Mesendoderm (in vitro differentiated cells): ENCODE results near the gene CKAP4.

Experiments
- DNase-seq: peaks from one replicate; pipeline ENCODE4 v3.0.0; 2013
- H2AK5ac ChIP-seq: 2 replicates; pipeline ENCODE4 v1.6.1; 2013; ENCODE audit warnings: low read length, inconsistent platforms
- H2BK120ac ChIP-seq: 2 replicates; pipeline ENCODE4 v1.6.1; 2013; ENCODE audit warnings: low read depth, mild to moderate bottlenecking, low read length, moderate library complexity, mixed read lengths
- H2BK15ac ChIP-seq: replicated peaks from 2 replicates; pipeline ENCODE4 v1.6.1; 2013; ENCODE audit warnings: low read depth, mild to moderate bottlenecking, moderate library complexity
- H2BK5ac ChIP-seq: 2 replicates; pipeline ENCODE4 v1.6.1; 2013; ENCODE audit warnings: low read length, inconsistent platforms
- H3K18ac ChIP-seq: 2 replicates; pipeline ENCODE4 v1.6.1; 2013; ENCODE audit warnings: mild to moderate bottlenecking, low read length, mixed read lengths
- H3K23ac ChIP-seq: one replicate; pipeline ENCODE4 v1.6.1; 2013; ENCODE audit warnings: low read length
- H3K27ac ChIP-seq: 2 replicates; pipeline ENCODE4 v1.5.1; 2013; ENCODE audit warnings: low read depth, mild to moderate bottlenecking, inconsistent platforms, low read length, moderate library complexity
- H3K27me3 ChIP-seq: 2 replicates; pipeline ENCODE4 v1.6.1; 2013; ENCODE audit warnings: low read length, control low read depth, mild to moderate bottlenecking, inconsistent platforms; ENCODE audit not compliant: insufficient read depth, poor library complexity
- H3K36me3 ChIP-seq: 2 replicates; pipeline ENCODE4 v1.6.1; 2013; ENCODE audit warnings: low read length, inconsistent platforms; ENCODE audit not compliant: control insufficient read depth, insufficient read depth
- H3K4ac ChIP-seq: one replicate; pipeline ENCODE4 v1.6.1; 2013; ENCODE audit warnings: low read depth, mild to moderate bottlenecking, low read length, moderate library complexity
- H3K4me1 ChIP-seq: 2 replicates; pipeline ENCODE4 v1.6.1; 2013; ENCODE audit warnings: low read depth, low read length, inconsistent platforms; ENCODE audit not compliant: control insufficient read depth
- H3K4me2 ChIP-seq: 2 replicates; pipeline ENCODE4 v1.6.1; 2013; ENCODE audit warnings: low read length
- H3K4me3 ChIP-seq: 2 replicates; pipeline ENCODE4 v1.5.1; 2013; ENCODE audit warnings: mild to moderate bottlenecking, low read length
- H3K56ac ChIP-seq: one replicate; pipeline ENCODE4 v1.6.1; 2013; ENCODE audit warnings: low read length
- H3K79me1 ChIP-seq: 2 replicates; pipeline ENCODE4 v1.6.1; 2013; ENCODE audit warnings: low read length, inconsistent platforms
- H3K79me2 ChIP-seq: 2 replicates; pipeline ENCODE4 v1.6.1; 2013; ENCODE audit warnings: mild to moderate bottlenecking, low read length; ENCODE audit not compliant: control insufficient read depth, insufficient read depth
- H3K9ac ChIP-seq: 2 replicates; pipeline ENCODE4 v1.6.1; 2013; ENCODE audit warnings: low read length, inconsistent platforms
- H4K5ac ChIP-seq: one replicate; pipeline ENCODE4 v1.6.1; 2013; ENCODE audit warnings: low read length
- H4K8ac ChIP-seq: one replicate; pipeline ENCODE4 v1.6.1; 2013; ENCODE audit warnings: low read depth, mild to moderate bottlenecking, control low read depth, low read length, moderate library complexity
- WGBS: extraction: QIAGEN DNeasy Blood & Tissue Kit; methylation state at CpG from one replicate; pipeline ENCODE4 v1.1.7; 2013; ENCODE audit warnings: low lambda C conversion rate, missing lambda C conversion rate; ENCODE audit not compliant: insufficient coverage; ENCODE audit errors: extremely low coverage; 5-methylcytosine and 5-hydroxymethylcytosine counted together

The CKAP4 gene

GRCh38 chr12:106193394-106194215 lies 54.2 kb downstream of the CKAP4 start:
- Histone ChIP-seq H3K18ac (no peak overlapping the region), H3K4me3 (no peak overlapping the region), H2AK5ac (no peak overlapping the region), H3K9ac (no peak overlapping the region), H3K4ac (no peak overlapping the region), H4K5ac (no peak overlapping the region), H3K79me2 (no peaks in the 10 kb centered on the region), H3K27me3 (no peaks in the 10 kb centered on the region), H3K23ac (no peak overlapping the region), H2BK15ac (no peak overlapping the region), H3K36me3 (no peaks in the 10 kb centered on the region), H3K56ac (no peak overlapping the region), H3K4me1 (no peaks in the 10 kb centered on the region), H3K79me1 (no peaks in the 10 kb centered on the region), H3K4me2 (no peak overlapping the region), H4K8ac (no peak overlapping the region), H3K27ac (no peak overlapping the region), H2BK5ac (no peak overlapping the region), H2BK120ac (no peak overlapping the region)
- whole genome bisulfite sequencing = no CpG with 5 or more reads among the region's 10 CpGs
- no peak for DNase-seq

- no peak for DNase-seq
Observed at GRCh38 chr12:106192659-106193393, 55.0 kb downstream of the CKAP4 start.

GRCh38 chr12:106190581-106190980 lies 57.2 kb downstream of the CKAP4 start:
- H4K5ac ChIP-seq = no peak overlapping the region
- WGBS = no CpG with 5 or more reads among the region's 3 CpGs
- no peaks in the 10 kb centered on the region for H3K79me1 ChIP-seq
- H2BK120ac ChIP-seq = no peak overlapping the region
- no peak overlapping the region for H3K23ac ChIP-seq
- no peak overlapping the region for H3K4ac ChIP-seq
- no peaks in the 10 kb centered on the region for H3K79me2 ChIP-seq
- no peaks in the 10 kb centered on the region for H3K36me3 ChIP-seq
- H4K8ac ChIP-seq = no peak overlapping the region
- H3K27ac ChIP-seq = no peak overlapping the region
- peaks cover 3% of the 10 kb centered on the region for H3K4me1 ChIP-seq
- no peak overlapping the region for H3K4me2 ChIP-seq
- no peak overlapping the region for H3K56ac ChIP-seq
- no peak overlapping the region for H2BK15ac ChIP-seq
- no peak for DNase-seq
- no peak overlapping the region for H3K18ac ChIP-seq
- H3K4me3 ChIP-seq = no peak overlapping the region
- no peak overlapping the region for H2AK5ac ChIP-seq
- H3K27me3 ChIP-seq = no peaks in the 10 kb centered on the region
- H2BK5ac ChIP-seq = no peak overlapping the region
- H3K9ac ChIP-seq = no peak overlapping the region

More at GRCh38 chr12:106192659-106193393, 55.0 kb downstream of the CKAP4 start:
- Histone ChIP-seq H4K5ac (no peak overlapping the region), H3K18ac (no peak overlapping the region), H2BK120ac (no peak overlapping the region), H2BK5ac (no peak overlapping the region), H2BK15ac (no peak overlapping the region), H3K79me2 (no peaks in the 10 kb centered on the region), H3K27me3 (no peaks in the 10 kb centered on the region), H3K36me3 (no peaks in the 10 kb centered on the region), H3K23ac (no peak overlapping the region), H3K79me1 (no peaks in the 10 kb centered on the region), H3K9ac (no peak overlapping the region), H3K27ac (no peak overlapping the region), H3K4ac (no peak overlapping the region), H3K4me3 (no peak overlapping the region), H4K8ac (no peak overlapping the region), H2AK5ac (no peak overlapping the region), H3K4me1 (peaks cover 3% of the 10 kb centered on the region), H3K56ac (no peak overlapping the region), H3K4me2 (no peak overlapping the region)
- WGBS = no CpG with 5 or more reads among the region's 4 CpGs

- Histone ChIP-seq H3K9ac (no peak overlapping the region), H3K79me1 (no peaks in the 10 kb centered on the region), H3K56ac (no peak overlapping the region), H3K4ac (no peak overlapping the region), H3K4me1 (peaks cover 3% of the 10 kb centered on the region), H2BK15ac (no peak overlapping the region), H2BK5ac (no peak overlapping the region), H4K8ac (no peak overlapping the region), H2BK120ac (no peak overlapping the region), H3K4me2 (no peak overlapping the region), H3K79me2 (no peaks in the 10 kb centered on the region), H3K18ac (no peak overlapping the region), H4K5ac (no peak overlapping the region), H3K27ac (no peak overlapping the region), H3K23ac (no peak overlapping the region), H3K36me3 (no peaks in the 10 kb centered on the region), H2AK5ac (no peak overlapping the region), H3K27me3 (no peaks in the 10 kb centered on the region), H3K4me3 (no peak overlapping the region)
- WGBS = no CpG with 5 or more reads among the region's 4 CpGs
- peak; percentile 27 for DNase-seq
Observed at GRCh38 chr12:106189341-106189740, 58.5 kb downstream of the CKAP4 start.

- H3K27ac ChIP-seq = no peak overlapping the region
Observed at GRCh38 chr12:106188256-106188655, 59.6 kb downstream of the CKAP4 start.

More at GRCh38 chr12:106188256-106188655, 59.6 kb downstream of the CKAP4 start:
- no peak overlapping the region for H3K9ac ChIP-seq
- no peaks in the 10 kb centered on the region for H3K36me3 ChIP-seq
- no peak overlapping the region for H3K23ac ChIP-seq
- no peak overlapping the region for H2AK5ac ChIP-seq
- H2BK15ac ChIP-seq = no peak overlapping the region
- no peak overlapping the region for H3K4ac ChIP-seq
- no peak overlapping the region for H2BK5ac ChIP-seq
- no peak for DNase-seq
- no peak overlapping the region for H3K4me2 ChIP-seq
- H3K56ac ChIP-seq = no peak overlapping the region
- H3K79me2 ChIP-seq = no peaks in the 10 kb centered on the region
- no CpG with 5 or more reads among the region's 10 CpGs for WGBS
- H4K5ac ChIP-seq = no peak overlapping the region
- no peak overlapping the region for H3K18ac ChIP-seq
- H4K8ac ChIP-seq = no peak overlapping the region
- H3K4me1 ChIP-seq = peaks cover 3% of the 10 kb centered on the region
- no peak overlapping the region for H2BK120ac ChIP-seq
- no peaks in the 10 kb centered on the region for H3K27me3 ChIP-seq
- no peaks in the 10 kb centered on the region for H3K79me1 ChIP-seq
- H3K4me3 ChIP-seq = no peak overlapping the region
